GM12875 (cell line): Measurements from ENCODE around the gene OPN4.

ENCODE experiments used
- H3K4me3 ChIP-seq: one replicate; pipeline ENCODE4 v1.5.1; 2011; ENCODE audit warnings: low read depth, low read length, control low read depth
- TF ChIP-seq, protein P1 (sequence below): IDR thresholded peaks from 2 replicates; pipeline ENCODE4 v1.5.1; 2011; ENCODE audit warnings: low read depth, mild to moderate bottlenecking, control low read depth, inconsistent platforms, low read length, moderate library complexity, borderline replicate concordance; ENCODE audit not compliant: insufficient read depth

OPN4 gene

DNA sequence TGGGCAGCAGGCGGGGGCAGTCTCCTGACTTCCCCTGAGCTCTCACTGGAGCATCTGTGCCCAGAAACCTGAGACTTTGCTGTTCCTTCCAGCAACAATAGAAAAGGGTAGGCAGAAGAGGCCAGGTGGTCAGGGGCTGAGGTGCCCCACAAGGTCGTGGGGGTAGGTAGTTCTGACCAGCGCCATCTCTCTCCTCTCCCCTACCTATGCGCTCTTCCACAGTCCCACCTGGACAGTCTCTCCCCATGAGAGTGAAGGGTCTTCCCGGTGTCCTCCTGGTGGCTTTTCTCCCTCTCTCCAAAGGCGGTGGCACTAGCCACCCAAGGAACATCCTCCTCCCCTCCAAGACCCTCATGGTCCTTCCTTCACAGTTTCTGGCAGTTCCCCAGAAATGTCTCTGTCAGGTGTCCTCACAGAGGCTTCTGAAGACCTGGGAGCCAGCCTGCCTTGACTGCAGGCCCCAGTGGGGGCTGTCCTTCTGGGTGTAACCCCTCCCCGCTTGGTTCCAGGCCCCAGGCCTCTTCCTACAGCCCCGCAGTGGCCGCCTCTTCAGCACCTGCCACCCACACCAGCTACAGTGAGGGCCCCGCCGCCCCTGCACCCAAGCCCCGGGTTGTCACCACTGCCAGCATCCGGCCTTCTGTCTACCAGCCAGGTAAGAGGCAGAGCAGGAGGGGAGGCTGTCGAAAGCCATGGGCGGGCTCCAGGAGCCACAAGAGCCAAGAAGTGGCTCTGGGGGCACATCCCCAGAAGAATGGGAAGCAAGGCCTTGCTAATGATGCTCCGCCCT lies 55.2 kb downstream of the OPN4 start:
- no peak overlapping the region for H3K4me3 ChIP-seq
- TF ChIP-seq, protein P1, sequence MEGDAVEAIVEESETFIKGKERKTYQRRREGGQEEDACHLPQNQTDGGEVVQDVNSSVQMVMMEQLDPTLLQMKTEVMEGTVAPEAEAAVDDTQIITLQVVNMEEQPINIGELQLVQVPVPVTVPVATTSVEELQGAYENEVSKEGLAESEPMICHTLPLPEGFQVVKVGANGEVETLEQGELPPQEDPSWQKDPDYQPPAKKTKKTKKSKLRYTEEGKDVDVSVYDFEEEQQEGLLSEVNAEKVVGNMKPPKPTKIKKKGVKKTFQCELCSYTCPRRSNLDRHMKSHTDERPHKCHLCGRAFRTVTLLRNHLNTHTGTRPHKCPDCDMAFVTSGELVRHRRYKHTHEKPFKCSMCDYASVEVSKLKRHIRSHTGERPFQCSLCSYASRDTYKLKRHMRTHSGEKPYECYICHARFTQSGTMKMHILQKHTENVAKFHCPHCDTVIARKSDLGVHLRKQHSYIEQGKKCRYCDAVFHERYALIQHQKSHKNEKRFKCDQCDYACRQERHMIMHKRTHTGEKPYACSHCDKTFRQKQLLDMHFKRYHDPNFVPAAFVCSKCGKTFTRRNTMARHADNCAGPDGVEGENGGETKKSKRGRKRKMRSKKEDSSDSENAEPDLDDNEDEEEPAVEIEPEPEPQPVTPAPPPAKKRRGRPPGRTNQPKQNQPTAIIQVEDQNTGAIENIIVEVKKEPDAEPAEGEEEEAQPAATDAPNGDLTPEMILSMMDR, result no peak

DNA sequence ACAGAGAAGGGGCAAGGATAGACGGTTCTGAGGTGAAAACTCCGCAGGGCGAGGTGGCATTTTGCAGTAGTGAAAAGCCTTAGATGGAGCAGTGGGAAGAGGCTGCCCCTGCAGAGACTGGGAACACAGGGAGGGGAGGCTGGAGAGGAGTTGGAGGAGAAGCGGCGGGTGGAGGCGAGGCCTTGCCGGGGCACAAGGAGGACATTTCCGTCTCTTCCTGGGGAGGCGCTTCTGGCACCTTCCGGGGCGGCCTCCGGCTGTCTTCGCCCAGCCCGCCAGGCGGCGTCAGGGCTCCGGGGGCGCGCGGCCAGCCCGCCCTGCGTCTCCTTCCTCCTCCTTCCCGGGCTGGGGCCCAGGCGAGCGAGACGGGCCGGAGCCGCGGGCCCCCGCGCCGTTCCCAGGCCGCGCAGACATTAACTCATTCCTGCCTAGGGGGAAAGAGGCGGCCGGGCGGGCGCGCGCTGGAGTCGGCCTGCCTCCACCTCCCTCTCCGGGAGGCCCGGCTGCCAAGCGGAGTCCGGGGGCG lies 56.7 kb downstream of the OPN4 start:
- TF ChIP-seq, protein P1, result peak; percentile 95
- peak overlapping the region; percentile 81 for H3K4me3 ChIP-seq

DNA sequence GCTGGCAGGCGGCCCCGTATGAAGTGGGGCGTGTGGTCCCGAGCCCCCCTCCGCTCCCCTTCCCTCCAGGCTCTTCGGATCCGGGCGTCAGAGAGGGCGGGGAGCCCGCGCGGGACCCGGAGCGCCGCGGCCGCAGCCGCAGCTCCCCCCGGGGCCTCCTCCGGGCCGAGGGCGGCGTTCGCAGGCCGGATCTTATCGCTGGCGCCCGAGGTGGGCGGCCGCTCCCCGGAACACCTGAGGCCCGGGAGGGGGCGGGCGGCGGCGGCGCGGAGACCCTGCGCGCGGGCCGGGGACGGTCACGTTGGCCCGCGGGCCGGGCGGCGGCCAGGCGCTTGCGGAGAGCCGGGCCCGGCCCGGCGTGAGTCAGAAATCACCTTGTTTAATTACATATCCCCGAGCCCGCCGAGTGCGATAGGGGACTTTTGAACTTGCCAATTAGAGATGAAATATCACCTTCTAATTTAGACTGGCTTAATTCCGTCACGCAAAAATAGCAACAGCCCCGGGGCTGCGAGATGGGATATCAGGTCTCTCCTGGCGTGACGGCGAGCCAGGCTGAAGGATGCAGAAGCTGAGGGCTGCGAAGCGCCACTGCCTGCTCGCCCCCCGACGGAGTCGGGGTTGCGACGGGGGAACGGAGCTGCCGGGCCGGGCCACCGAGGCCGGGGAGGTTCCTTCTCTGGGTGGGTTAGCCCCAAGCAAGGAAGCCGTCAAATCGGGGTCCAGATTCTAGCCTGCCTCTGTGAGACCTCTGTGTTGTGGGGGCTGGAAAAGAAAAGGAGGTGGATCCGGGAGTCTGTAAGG lies 57.4 kb downstream of the OPN4 start:
- H3K4me3 ChIP-seq, result peak overlapping the region; percentile 81
- TF ChIP-seq, protein P1, result no peak

DNA sequence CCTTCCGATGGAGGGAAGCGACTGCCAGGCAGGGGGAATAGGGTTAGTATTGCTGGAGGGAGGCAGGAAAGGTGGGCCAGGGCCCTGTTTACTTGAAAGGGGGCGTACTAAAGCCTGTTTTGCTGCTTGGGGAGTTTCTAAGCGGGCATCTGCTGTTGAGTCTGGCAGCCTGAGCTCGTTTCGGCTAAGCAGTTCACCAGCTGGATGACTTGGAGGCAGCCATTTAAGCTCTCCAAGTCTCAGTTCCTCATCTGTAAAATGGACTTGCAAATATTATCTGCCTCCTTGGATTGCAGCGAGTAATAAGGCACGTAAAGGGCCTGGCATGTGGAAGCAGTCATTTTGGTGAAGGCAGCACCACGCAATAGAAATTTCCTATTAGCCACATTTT lies 58.0 kb downstream of the OPN4 start:
- H3K4me3 ChIP-seq, result peak overlapping the region; percentile 81
- TF ChIP-seq, protein P1, result no peak

DNA sequence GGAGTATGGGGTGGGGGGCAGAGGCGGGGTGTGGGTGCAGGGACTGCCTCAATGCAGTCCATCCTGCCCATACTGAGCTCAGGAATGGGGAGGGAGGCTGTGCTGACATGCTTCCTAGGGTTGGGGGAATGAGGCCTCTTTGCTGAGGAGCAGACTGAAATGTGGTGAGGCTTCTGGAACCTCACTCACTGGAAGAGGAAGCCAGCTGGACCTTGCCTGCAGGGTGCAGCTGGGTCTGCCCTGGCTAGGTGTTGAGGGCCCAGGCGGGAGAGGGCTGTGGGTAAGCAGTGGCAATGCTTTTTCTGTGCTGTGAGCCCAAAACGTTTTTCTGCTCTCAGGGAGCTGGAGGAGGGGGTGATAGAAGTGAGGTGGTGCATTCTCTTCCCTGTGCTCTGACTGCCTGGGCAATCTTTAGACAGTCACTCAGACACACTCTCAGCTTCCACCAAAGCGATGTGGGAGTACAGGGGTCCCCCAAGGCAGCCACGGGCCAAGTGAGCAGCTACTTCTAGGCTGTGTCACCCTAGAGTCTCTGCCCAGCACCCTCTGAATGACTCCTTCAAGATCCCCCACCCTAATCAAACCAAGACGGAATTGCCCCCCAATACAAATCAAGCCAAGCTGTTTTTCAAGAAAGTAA lies 60.9 kb downstream of the OPN4 start:
- TF ChIP-seq, protein P1, result no peak
- no peak overlapping the region for H3K4me3 ChIP-seq

DNA sequence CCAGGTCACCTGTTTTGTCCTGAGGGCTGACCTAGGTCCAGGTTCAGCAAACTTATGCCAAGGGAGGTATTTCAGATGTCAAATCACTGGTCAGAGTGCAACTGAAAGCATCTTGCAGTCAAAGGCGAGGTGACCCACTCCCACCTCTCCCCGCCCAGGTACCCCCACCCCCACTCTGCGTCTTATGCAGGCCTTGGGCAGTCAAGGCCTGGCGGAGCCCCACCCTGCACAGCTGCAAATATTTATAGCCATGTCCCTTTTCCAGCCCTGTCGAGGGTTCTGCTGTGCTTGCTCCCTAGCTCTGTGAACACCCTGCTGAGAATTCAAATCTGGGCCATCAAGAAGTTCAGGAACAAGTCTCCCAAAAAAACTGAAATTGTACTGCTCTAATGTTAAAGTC lies 61.5 kb downstream of the OPN4 start:
- TF ChIP-seq, protein P1, result no peak
- no peak overlapping the region for H3K4me3 ChIP-seq
